ENCODE data around the gene ETNK1. TPM values are rescaled to one million over a fixed set of nuclear protein-coding genes. Genes with fewer than 3 reads are reported as not detected.

ETNK1 gene
- total RNA-seq, 4 donors from 2014 or later: 16.7 to 145 (median 71.7) TPM

GRCh38 chr12:22634883-22635282, 9.9 kb downstream of the ETNK1 start:
- H3K9me3 ChIP-seq: no peaks in the 10 kb centered on the region
- H3K27me3 ChIP-seq: no peaks in the 10 kb centered on the region
- no peak overlapping the region for H3K4me3 ChIP-seq
- H3K27ac ChIP-seq: no peak overlapping the region
- intact Hi-C loops (cut with DNase I; ENCODE audit: low total_unique reads): no loop called here
- DNase-seq: no peak
- no peaks in the 10 kb centered on the region for H3K36me3 ChIP-seq
- no peak for TF ChIP-seq POLR2A (IDR thresholded peaks at IDR 0.05)
- TF ChIP-seq CTCF (IDR thresholded peaks at IDR 0.05): no peak
- H3K4me1 ChIP-seq: no peaks in the 10 kb centered on the region

GRCh38 chr12:22635812-22636211, 10.8 kb downstream of the ETNK1 start:
- Histone ChIP-seq H3K36me3 (no peaks in the 10 kb centered on the region), H3K27ac (no peak overlapping the region), H3K4me1 (no peaks in the 10 kb centered on the region), H3K9me3 (no peaks in the 10 kb centered on the region), H3K4me3 (no peak overlapping the region), H3K27me3 (no peaks in the 10 kb centered on the region)
- TF ChIP-seq CTCF (IDR thresholded peaks at IDR 0.05) (no peak), POLR2A (IDR thresholded peaks at IDR 0.05) (no peak)
- no peak for DNase-seq
- intact Hi-C loops (cut with DNase I; ENCODE audit: low total_unique reads): no loop called here

- Histone ChIP-seq H3K4me1 (no peaks in the 10 kb centered on the region), H3K36me3 (no peaks in the 10 kb centered on the region), H3K9me3 (no peaks in the 10 kb centered on the region), H3K27ac (no peak overlapping the region), H3K4me3 (no peak overlapping the region), H3K27me3 (no peaks in the 10 kb centered on the region)
- DNase-seq: no peak
- TF ChIP-seq CTCF (IDR thresholded peaks at IDR 0.05): no peak
- TF ChIP-seq POLR2A (IDR thresholded peaks at IDR 0.05): no peak
- intact Hi-C loops (cut with DNase I; ENCODE audit: low total_unique reads): no loop called here
Observed at GRCh38 chr12:22640851-22641250, 15.9 kb downstream of the ETNK1 start.

GRCh38 chr12:22641353-22642053, 16.5 kb downstream of the ETNK1 start:
- Histone ChIP-seq H3K27ac (no peak overlapping the region), H3K9me3 (no peaks in the 10 kb centered on the region), H3K4me3 (no peak overlapping the region), H3K4me1 (no peaks in the 10 kb centered on the region), H3K27me3 (no peaks in the 10 kb centered on the region), H3K36me3 (no peaks in the 10 kb centered on the region)
- intact Hi-C loops (cut with DNase I; ENCODE audit: low total_unique reads): no loop called here
- DNase-seq: no peak
- TF ChIP-seq CTCF (IDR thresholded peaks at IDR 0.05) (no peak), POLR2A (IDR thresholded peaks at IDR 0.05) (no peak)

GRCh38 chr12:22648668-22649067, 23.7 kb downstream of the ETNK1 start:
- Histone ChIP-seq H3K4me1 (no peaks in the 10 kb centered on the region), H3K4me3 (no peak overlapping the region), H3K27ac (no peak overlapping the region), H3K9me3 (no peaks in the 10 kb centered on the region), H3K36me3 (no peaks in the 10 kb centered on the region), H3K27me3 (no peaks in the 10 kb centered on the region)
- DNase-seq: no peak
- intact Hi-C loops (cut with DNase I; ENCODE audit: low total_unique reads): no loop called here
- no peak for TF ChIP-seq POLR2A (IDR thresholded peaks at IDR 0.05)
- no peak for TF ChIP-seq CTCF (IDR thresholded peaks at IDR 0.05)

All from uterus (tissue), 4 donors.